Sigmoid colon (tissue), 4 donors: Measurements from ENCODE around the gene TIMM8B.

Source experiments
- CTCF ChIP-seq, 4 experiments: fragments of 450-650 bp in 3 of 4; fragments of 200-600 bp in 1 of 4; IDR thresholded peaks; one replicate each; pipeline ENCODE4 v1.5.1; 2016 to 2019; ENCODE audit warnings: antibody characterized with exemption in 4 of 4, mild to moderate bottlenecking in 3 of 4, moderate library complexity in 2 of 4
- EP300 ChIP-seq, 4 donors: sonication (generic); formaldehyde crosslinking; IDR thresholded peaks; one replicate each; pipeline ENCODE4 v1.6.1; 2017; ENCODE audit warnings: antibody characterized with exemption in 4 of 4
- POLR2A ChIP-seq, 2 donors: fragments of 450-650 bp; IDR thresholded peaks; one replicate each; pipeline ENCODE4 v1.6.1; 2016; ENCODE audit warnings: antibody characterized with exemption in 2 of 2, mild to moderate bottlenecking in 2 of 2, moderate library complexity in 2 of 2
- POLR2AphosphoS5 ChIP-seq, 4 donors: sonication (generic); formaldehyde crosslinking; IDR thresholded peaks; one replicate each; pipeline ENCODE4 v1.6.1; 2017; ENCODE audit warnings: antibody characterized with exemption in 4 of 4

GRCh38 chr11:112113539-112114457 lies 27.2 kb upstream of the TIMM8B start:
- no peak for TF ChIP-seq POLR2A (IDR thresholded peaks at IDR 0.05)
- TF ChIP-seq CTCF (IDR thresholded peaks at IDR 0.05) = peak; percentile 32 to 67 (median 48)
- no peak for TF ChIP-seq POLR2AphosphoS5 (IDR thresholded peaks at IDR 0.05)
- no peak for TF ChIP-seq EP300 (IDR thresholded peaks at IDR 0.05)
